Measurements from ENCODE around the gene TMEM151A.
"Not testable (repeated sequence)": the region's sequence is repeated elsewhere in the genome, so short reads cannot be mapped to it uniquely, and the experiment has no call there.

The TMEM151A gene

DNA sequence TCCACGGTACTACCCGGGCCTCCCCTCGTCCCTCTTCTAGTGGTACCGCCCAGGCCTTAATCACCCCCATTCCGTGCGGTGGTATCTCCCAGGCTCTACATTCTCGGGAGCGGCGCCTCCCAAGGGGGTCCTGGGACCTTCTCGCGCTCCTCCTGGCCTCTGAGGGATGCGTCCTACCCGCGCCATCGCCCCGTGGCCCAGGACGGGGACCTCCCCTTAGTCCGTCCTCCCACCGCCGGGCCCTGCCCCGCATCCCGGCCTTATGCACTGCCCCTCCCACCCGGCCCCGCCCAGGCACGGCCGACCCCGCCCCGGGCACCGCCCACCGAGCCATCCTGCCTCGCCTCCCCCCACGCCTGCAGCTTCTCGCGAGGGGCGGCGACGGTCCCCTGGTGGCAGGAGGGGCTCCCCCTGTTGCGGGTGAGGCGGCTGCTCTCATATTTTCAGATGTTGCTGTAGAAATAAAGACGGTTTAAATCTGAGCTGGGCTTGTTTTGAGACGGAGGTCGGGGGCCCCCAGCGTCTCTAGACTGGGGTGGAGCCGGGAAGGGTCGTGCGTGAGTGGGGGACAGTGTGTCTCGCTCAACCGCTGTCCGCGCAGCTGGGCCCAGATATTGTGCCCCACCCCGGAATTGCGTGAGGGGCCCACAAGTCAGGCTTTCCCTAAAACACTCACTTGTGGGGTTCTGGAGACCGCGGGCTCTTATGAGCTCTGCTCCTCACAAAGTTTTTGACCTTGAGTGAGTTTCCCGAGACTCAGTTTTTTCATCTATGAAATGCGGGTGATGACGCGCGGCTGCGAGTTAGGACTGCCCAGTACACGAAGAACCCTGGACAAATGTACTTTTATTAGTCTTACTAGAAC, 24.1 kb upstream of the TMEM151A start:
- DNase-seq: no peak

DNA sequence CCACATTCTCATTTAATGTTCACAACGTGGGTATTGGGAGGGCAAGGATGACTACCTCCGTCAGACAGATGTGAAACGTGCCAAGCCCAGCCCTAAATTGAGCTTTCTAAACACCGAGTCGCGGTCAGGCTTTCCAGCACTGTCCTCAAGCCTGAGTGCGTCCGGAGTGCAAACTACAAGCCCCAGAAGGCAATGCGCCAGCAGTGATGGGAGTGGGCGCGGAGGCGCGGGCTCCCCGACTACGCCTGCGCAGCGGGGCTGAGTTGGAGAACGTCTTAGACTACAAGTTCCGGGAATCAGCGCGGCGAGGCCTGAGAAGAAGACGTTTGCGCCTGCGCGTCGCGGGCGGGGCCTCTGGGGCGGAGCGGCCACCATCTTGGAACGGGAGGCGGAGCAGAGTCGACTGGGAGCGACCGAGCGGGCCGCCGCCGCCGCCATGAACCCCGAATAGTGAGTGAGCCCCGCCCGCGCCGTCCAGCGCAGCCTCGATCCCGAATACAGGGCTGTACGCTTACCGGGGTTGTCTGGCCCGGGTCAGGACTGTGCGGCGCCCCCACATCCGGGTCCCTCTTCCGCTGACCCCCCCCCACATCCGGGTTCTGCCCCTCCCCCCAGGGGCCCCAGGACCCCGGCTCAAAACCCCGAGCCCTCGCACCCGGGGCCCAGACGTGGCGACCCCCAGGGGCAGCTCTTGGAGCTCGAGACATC, 23.3 kb upstream of the TMEM151A start, which contains the start of gene RAB1B:
TSS of gene RAB1B (plus strand) at position 396 of the 708 bp plus-strand sequence. CDS start at position 437, 41 bp downstream.
- peak; percentile 81 for DNase-seq

DNA sequence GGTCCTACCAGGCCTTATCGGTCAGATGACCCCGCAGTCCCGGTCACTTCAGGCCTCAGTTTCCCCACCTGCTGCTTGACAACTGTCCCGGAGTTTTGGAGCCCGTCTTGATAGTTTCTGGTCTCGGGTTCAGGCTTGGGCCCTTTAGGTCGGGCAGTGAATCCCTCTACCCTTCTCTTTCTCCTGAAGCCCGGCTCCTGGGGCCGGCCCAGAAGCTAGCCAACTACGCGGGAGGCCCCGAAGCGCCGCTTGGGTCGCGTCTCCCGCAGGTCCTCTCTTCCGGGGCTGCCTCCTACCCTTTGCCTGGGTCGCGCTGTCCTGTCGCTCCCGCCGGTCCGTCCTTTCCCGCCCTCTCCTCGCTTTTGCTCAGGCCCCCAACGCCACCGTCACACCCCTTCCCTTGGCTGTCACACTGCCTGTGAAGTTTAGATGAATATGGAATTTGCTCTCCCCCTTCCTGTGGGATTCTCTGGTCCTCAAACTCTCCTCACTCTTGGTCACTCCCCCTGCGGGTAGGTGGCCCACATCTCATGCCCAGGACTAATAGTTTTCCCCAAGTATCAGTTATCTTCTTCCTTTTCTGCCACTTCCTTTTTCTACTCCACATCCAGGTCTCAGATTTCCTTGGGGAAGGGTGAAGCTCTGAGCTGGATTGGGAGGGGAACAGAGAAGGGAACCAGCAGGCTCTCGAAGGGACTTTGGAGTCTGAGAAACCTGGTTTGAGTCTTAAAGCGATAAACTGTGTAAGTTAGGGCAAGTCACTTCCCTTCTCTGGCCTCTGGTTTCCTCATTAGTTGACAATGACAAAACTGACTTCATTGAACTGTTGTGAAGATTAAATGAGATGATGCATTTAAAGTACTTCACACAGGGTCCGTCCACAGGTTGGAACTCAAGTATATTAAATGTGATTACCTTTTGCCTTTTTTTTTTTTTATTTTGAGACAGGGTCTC, 22.5 kb upstream of the TMEM151A start:
- DNase-seq: no peak

DNA sequence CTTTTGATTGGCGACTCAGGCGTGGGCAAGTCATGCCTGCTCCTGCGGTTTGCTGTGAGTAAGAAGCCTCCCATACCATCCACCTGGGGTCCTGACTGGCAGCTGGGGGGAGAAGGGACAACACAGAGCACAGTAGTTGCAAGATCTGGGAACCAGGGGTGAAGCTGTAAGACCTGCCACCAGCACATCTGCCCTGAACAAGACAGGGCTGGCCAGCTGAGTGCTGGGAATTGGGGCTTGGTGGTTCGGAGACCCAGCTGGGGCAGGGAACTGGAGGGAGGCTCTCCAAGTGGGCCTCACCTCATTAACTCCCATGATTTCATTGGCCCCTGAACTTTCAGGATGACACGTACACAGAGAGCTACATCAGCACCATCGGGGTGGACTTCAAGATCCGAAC, 19.9 kb upstream of the TMEM151A start:
- DNase-seq: no peak

DNA sequence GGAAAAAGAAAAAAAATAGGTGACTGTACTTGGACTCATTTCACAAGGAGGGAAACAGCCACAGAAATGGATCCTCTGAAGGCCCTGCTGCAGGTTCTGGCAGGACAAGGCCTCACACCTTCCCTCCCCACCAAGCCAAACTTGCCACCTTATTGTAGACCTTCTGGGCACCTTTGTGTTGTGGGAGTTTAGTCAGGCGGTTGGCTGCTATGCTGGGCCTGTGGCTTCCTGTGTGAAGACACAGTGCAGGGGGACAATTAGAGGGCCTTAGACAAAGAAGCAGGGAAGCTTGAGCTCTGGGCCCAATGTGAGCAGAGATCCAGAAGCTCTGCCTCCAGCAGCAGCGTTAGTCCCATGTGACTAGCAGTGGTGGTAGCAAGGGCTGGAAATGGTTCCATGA, 19.1 kb upstream of the TMEM151A start:
- DNase-seq: no peak

DNA sequence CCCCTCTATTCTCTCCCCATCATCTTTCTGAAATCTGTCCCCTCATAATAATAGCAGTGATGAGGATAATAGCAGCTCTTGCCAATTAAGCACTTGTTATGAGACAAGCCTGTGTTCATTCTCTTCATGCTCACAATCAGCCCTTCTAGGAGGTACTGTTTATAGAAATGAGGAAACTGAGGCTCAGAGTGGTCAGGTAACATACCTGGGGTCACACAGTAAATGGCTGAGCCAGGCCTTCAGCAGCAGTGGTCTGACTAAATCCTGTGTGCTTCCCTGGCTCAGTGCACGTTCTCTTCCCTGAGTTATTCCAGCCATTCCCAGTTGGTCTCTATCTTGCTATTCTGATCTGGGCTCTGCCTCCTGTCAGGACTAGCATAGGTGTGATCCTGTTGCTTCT, 17.5 kb upstream of the TMEM151A start:
- DNase-seq: no peak

DNA sequence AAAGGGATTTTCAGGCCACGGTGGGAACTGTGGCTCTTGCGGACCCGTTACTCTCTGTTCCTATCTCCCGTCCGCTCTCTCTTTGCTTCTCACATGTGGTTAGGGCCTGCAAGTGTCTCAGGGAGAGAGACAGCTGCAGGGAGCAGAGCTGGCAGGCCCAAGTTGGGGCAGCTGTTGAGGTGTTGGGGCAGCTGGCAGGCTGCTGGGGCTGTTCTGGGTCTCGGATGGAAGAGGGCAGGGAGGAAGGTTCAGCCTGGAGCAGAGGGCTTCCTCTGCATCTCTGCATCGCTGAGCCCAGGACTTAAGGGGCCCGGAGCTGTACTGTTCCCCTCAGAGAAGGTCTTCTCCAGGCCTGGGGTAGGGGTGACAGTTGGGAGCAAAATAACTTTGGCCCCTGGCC, 16.3 kb upstream of the TMEM151A start:
- DNase-seq: no peak

DNA sequence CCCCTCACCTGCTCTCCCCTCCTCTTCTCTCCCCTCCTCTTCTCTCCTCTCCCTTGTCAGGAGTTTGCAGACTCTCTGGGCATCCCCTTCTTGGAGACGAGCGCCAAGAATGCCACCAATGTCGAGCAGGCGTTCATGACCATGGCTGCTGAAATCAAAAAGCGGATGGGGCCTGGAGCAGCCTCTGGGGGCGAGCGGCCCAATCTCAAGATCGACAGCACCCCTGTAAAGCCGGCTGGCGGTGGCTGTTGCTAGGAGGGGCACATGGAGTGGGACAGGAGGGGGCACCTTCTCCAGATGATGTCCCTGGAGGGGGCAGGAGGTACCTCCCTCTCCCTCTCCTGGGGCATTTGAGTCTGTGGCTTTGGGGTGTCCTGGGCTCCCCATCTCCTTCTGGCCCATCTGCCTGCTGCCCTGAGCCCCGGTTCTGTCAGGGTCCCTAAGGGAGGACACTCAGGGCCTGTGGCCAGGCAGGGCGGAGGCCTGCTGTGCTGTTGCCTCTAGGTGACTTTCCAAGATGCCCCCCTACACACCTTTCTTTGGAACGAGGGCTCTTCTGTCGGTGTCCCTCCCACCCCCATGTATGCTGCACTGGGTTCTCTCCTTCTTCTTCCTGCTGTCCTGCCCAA, 15.6 kb upstream of the TMEM151A start:
- no peak for DNase-seq

DNA sequence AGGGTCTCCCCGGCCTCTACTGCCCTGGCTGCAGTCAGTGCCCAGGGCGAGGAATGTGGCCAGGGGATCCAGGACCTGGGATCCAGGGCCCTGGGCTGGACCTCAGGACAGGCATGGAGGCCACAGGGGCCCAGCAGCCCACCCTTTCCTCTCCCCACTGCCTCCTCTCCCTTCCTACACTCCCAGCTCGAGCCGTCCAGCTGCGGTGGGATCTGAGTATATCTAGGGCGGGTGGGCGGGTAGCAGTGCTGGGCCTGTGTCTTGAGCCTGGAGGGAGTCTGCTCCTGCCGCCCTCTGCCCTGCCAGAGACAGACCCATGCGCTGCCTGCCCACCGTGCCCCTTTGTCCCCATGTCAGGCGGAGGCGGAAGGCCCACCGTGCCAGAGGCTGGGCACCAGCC, 15.1 kb upstream of the TMEM151A start:
- DNase-seq: not testable (repeated sequence)

DNA sequence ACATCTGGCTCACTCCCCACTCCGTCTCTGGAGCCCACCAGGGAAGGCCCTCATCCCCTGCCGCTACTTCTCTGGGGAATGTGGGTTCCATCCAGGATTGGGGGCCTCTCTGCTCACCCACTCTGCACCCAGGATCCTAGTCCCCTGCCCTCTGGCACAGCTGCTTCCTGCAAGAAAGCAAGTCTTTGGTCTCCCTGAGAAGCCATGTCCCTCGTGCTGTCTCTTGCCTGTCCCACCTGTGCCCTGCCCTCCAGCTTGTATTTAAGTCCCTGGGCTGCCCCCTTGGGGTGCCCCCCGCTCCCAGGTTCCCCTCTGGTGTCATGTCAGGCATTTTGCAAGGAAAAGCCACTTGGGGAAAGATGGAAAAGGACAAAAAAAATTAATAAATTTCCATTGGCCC, 14.6 kb upstream of the TMEM151A start:
- not testable (repeated sequence) for DNase-seq

DNA sequence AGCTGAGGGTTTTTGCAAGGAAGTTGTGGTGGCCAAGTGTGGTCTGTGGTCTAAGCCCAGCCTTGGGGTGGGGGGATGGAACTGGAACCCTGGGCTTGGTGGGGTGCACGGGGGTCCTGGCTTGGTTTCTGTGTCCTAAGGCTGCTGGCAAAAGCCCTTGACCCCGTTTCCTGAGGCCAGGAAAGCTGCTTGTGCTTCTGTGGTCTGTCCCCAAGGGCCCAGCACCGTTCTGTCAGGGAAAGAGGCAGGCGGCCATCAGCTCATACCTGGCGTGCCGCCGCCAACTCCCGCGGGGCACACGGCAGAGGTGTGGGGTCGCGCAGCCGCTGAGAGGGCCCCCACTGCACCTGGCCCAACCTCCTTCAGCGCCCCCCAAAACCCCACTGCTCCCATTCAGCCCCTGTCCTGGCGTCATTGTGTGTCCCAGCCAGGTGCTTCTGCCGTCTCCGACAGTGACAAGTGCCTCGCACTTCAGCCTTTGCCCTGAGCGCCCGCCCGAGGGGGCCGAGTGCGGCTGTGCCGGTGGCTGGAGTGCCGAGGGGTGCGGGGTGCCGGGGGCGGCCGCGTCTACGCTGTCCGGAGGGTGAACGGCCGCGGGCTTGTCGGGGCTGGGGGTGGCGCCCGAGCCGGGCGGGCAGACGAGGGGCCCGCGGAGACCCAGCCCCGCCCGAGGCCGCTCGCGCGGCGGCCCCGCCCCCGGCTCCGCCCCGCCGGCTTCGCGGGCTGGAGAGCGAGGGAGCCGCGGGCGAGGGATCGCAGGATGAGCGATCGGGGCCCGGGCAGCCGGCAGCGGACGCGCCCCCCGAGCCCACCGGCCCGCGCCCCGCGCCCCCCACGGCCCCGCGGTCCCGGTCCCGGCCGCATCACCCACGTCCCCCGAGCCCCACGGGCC, 14.0 kb upstream of the TMEM151A start, which contains the start of gene CNIH2:
TSS of gene CNIH2 (plus strand) at position 705 of the 892 bp plus-strand sequence. CDS start 282 bp downstream, outside the sequence.
- DNase-seq: no peak

DNA sequence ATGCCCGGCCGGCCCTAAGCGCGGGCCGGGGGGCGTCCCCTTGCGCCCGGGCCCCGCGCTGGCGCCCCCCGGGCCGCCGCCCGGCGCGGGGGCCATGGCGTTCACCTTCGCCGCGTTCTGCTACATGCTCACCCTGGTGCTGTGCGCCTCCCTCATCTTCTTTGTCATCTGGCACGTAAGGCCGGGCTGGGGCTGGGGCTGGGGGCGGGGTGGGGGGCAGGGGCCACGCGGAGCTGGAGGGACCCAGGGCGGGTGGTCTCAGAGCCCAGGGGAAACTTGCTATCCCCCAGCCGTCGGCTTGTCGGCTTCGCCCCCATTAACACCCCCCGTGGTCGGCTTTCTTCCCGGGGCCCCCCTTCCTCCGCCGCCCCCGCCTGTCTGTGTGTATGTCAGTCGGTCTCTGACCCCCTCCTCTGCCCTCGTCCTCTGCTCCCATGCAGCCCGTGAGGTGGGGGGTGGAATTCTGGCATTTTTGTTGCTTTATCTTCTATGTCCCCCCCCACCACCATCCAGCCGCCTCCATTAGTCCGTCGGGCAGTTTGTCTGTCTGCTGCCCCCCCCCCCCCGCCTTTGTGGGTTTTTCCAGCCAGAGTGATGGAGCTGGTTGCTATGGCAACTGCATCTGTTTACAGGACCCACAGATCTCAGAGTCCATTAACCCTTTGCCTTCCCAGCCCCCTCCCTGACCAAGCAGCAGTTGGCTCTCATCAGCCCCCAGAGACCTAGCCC, 13.2 kb upstream of the TMEM151A start:
- no peak for DNase-seq

DNA sequence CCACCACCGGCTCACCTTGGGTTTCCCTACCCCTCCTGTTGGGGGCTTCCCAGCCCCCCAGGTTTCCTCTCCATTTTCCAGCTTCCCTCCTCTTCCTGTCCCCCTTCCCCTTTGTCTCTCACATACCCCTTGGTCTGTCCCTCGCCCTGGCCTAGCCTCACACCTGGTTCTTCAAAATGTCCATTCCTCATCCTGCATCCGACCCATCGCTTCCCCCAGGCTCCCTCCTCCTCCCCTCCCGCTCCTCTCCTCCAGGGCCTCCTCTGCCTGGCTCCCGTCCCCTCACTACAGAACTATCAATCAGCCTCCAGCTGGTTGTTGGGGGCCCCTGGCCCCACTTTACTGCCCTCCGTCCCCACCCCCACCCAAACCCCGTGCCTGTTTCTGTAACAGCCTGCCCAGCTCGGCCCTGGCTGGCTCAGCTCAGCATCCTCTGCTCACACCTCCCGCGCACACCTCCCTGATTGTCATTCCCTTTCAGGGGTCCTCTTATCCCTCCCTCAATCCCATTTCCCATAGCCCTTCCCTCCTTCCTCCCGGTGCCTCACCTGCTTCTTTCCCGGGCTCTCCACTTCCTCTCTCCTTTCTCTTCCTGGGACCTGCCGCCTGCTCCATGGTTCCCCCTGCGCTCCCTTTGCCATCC, 12.5 kb upstream of the TMEM151A start:
- no peak for DNase-seq

DNA sequence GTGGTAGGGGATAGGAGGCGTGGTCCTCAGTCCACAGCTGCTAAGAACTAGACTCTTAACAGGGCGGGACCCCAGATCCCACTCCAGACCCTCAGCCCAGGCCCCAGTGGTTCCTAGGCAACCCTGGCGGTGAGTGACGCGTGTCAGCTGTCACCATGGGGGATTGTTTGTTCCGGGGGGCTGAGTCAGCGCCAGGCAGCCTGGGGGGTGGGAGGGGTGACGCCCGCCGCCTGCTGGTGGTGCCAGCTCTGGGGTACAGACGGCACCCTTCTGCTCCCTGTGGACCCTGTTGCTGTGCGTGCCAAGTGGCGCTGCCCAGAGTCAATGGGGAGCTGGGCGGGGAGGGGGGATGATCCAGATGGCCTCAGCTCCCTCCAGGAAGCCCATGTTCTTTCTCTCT, 11.3 kb upstream of the TMEM151A start:
- peak; percentile 44 for DNase-seq

DNA sequence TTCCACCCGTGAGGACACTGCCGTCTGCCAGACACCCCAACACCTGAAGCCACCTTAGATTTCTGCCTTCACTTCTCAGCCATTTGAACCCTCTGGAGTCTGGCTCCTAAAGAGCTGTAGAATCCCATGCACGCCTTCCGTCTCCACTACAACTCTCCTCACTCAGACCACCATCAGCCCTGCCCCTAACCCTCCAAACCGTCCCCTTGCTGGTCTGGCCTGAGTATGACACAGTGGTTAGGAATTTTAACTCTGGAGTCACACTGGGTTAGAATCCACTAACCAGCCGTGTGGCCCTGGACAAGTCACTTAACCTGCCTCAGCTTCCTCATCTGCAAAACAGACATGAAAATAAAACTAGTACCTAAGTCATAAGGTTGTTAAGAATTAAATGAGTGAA, 10.7 kb upstream of the TMEM151A start:
- DNase-seq: no peak

DNA sequence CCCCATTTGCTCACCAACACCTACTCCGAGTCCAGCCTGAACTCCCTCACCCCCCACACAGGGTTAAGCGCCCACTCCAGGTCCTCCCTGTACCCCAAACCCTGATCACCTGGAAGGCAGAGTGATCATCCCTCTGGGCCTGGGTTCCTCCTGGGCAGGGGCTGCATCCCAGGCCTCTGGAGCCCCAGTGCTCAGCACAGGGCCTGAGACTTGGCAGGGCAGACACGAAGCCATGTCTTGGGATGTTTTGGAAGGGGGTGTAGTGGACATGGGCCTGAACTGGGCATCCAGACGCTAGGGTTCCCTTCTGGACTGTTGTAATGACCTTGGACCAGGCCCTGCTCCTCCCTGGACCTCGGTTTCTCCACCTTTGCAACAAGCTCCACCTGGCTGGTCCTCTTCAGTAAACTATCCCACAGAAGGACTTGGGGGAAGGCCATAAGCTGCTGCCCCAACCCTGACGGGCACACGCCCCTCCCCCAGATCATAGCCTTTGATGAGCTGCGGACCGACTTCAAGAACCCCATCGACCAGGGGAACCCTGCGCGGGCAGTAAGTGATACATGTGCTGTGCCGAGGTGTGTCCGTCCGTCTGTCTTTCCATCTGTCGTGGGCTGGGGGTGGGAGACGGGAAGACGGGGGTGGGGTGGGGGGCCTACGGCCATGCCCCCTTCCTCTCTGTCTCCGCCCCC, 9.8 kb upstream of the TMEM151A start:
- DNase-seq: no peak

DNA sequence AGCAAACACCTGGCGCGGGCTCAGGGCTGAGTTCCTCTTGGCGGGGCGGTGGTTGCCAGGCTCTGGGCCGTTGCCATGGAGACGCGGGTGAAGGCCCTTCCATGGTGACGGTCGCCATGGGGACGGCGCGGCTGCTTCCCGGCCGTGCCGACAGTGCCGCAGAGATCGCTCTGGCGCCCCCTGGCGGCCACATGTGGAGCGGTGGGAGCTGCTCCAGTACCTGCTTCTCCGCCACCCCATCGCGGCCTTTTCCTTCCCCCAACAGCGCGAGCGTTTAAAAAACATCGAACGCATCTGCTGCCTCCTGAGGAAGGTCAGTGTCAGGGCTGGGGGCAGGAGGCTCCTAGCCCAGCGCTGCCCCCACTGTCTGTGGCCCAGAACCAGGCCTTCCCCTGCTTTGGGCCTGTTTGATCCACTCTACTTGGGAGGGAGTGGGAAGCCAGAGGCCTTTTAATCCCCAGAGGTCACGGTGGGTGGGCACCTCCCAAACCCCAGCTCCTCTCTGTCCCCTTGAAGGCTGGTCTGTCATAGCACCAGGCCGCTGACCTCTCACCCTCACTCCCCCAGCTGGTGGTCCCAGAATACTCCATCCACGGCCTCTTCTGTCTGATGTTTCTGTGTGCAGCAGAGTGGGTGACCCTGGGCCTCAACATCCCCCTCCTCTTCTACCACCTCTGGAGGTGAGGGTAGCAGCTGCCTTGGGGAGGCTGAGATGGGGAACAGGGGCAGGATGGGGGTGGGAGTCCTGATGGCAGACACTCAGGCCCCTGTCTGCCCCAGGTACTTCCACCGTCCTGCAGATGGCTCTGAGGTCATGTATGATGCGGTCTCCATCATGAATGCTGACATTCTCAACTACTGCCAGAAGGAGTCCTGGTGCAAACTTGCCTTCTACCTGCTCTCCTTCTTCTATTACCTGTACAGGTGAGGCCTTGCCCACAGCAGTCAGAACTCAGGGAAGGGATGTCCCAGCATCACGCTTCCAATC, 8.9 kb upstream of the TMEM151A start:
- peak; percentile 69 for DNase-seq

DNA sequence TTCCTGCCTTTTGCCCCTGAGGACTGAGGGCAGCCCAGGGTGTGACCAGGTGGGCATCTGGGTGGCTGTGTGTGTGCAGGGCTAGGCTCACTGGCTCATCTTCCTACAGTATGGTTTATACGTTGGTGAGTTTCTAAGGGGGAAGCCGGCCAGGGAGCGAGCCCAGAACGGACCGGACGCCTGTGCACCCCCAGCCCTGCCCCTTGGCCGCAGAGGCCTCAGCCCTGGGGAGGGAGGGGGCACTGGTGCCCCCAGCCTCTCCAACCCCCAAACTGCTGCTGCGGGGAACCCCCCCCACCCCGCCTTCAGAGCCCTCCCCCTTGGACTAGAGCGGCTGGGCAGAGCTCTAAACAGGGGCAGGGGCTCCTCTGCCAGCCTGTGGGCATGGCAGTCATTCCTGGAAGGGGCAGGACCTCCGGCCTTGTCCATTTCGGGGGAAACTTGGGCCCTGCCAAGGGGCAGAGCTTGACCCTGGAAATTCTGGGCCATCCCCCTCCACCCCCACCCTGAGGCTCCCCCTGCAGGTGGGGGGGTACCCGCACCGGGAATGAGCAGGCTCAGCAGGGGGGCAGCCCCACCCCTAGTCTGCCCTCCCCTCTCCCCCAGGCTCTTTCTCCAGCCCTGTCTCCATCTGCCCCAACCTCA, 8.1 kb upstream of the TMEM151A start:
- DNase-seq: no peak
